HCT116 (cell line): ENCODE data around the gene ANOS1. TPM values are rescaled to one million over a fixed set of nuclear protein-coding genes. Genes with fewer than 3 reads are reported as not detected.

Experiments used
- ATAC-seq: fragments of 200-7000 bp; cut with Tn5 transposase; 2 replicates; pipeline ENCODE4 v1.9.1; 2020; ENCODE audit warnings: mild to moderate bottlenecking, moderate library complexity
- BruUV-seq: library from RNA; stranded (reverse); fragments of 400-500 nt; replicated peaks from 2 replicates; lab custom pipeline; 2021; lab: Mats Ljungman, UMichigan
- CTCF ChIA-PET: fragments of 300-600 bp; sonication (Branson Sonifier 250); formaldehyde crosslinking; loops from one replicate; lab custom pipeline; 2021; ENCODE audit warnings: antibody characterized with exemption; lab: Charles Lee
- POLR2A ChIA-PET: fragments of 300-600, 350-600 bp; sonication (Branson Sonifier 250); formaldehyde crosslinking; loops from one replicate; lab custom pipeline; 2021; ENCODE audit warnings: antibody characterized with exemption; lab: Charles Lee
- RAD21 ChIA-PET, 2 experiments: fragments of 300-600 bp; sonication (Branson Sonifier 250); formaldehyde crosslinking; loops; one replicate each; lab custom pipeline; 2023; ENCODE audit warnings: low total read pairs in 2 of 2; ENCODE audit not compliant: uncharacterized antibody in 2 of 2, unreplicated experiment in 2 of 2, low non-redundant PET in 1 of 2; lab: Charles Lee
- DNase-seq: peaks from one replicate; pipeline ENCODE4 v3.0.0-alpha.2; 2010; ENCODE audit warnings: low read depth, low spot score
- H2AFZ ChIP-seq: fragments of 200-600 bp; shearing (Covaris generic), sonication (generic); 2 replicates; pipeline ENCODE4 v1.6.1; 2017; ENCODE audit warnings: low read depth, mixed run types, mixed read lengths, antibody characterized with exemption, low read length; ENCODE audit not compliant: poor library complexity, severe bottlenecking
- H3K27ac ChIP-seq: 2 replicates; pipeline ENCODE4 v1.5.1; 2012; ENCODE audit warnings: low read depth, low read length
- H3K27me3 ChIP-seq: fragments of 200-600 bp; sonication (generic); 2 replicates; pipeline ENCODE4 v1.6.1; 2016; ENCODE audit warnings: mixed run types, low read length, mixed read lengths; ENCODE audit not compliant: insufficient read depth
- H3K36me3 ChIP-seq, 2 experiments: fragments of 200-500 bp in 1 of 2; fragments of 200-600 bp in 1 of 2; sonication (Bioruptor generic) in 1 of 2; sonication (generic) in 1 of 2; 2 replicates each; pipeline versions ENCODE4 v1.5.1 to v1.6.1; 2014 to 2016; ENCODE audit warnings: low read length in 2 of 2, inconsistent platforms in 1 of 2, mixed read lengths in 1 of 2, mixed run types in 1 of 2; ENCODE audit not compliant: insufficient read depth in 2 of 2, control insufficient read depth in 1 of 2
- H3K4me1 ChIP-seq, 2 experiments: fragments of 200-600 bp in 1 of 2; sonication (generic) in 1 of 2; 2 replicates each; pipeline versions ENCODE4 v1.5.1 to v1.6.1; 2012 to 2017; ENCODE audit warnings: low read length in 2 of 2, inconsistent platforms in 1 of 2, mild to moderate bottlenecking in 1 of 2, mixed read lengths in 1 of 2, mixed run types in 1 of 2, moderate library complexity in 1 of 2; ENCODE audit not compliant: insufficient read depth in 2 of 2, control insufficient read depth in 1 of 2
- H3K4me2 ChIP-seq: fragments of 200-600 bp; sonication (generic); 2 replicates; pipeline ENCODE4 v1.6.1; 2017; ENCODE audit warnings: mixed run types, low read length, mixed read lengths
- H3K4me3 ChIP-seq, 2 experiments: fragments of 200-600 bp in 1 of 2; sonication (generic) in 1 of 2; replicated peaks in 1 of 2; 2 replicates each; pipeline ENCODE4 v1.5.1; 2011 to 2016; ENCODE audit warnings: low read length in 2 of 2, control low read depth in 1 of 2, low read depth in 1 of 2, mild to moderate bottlenecking in 1 of 2, mixed read lengths in 1 of 2, mixed run types in 1 of 2
- H3K79me2 ChIP-seq: fragments of 200-600 bp; sonication (generic); 2 replicates; pipeline ENCODE4 v1.6.1; 2017; ENCODE audit warnings: mild to moderate bottlenecking, mixed run types, low read length, moderate library complexity, mixed read lengths; ENCODE audit not compliant: insufficient read depth
- H3K9ac ChIP-seq: fragments of 200-600 bp; sonication (generic); 2 replicates; pipeline ENCODE4 v1.6.1; 2016; ENCODE audit warnings: low read length, mixed read lengths
- H3K9me2 ChIP-seq: fragments of 200-600 bp; sonication (generic), shearing (Covaris generic); 2 replicates; pipeline ENCODE4 v1.6.1; 2017; ENCODE audit warnings: mixed run types, mild to moderate bottlenecking, moderate library complexity; ENCODE audit not compliant: insufficient read depth
- H3K9me3 ChIP-seq, 2 experiments: fragments of 200-500 bp in 1 of 2; fragments of 200-600 bp in 1 of 2; sonication (Bioruptor generic) in 1 of 2; sonication (generic) in 1 of 2; 2 replicates each; pipeline ENCODE4 v1.6.1; 2014 to 2017; ENCODE audit warnings: low read length in 2 of 2, mixed read lengths in 2 of 2, inconsistent platforms in 1 of 2, low read depth in 1 of 2, mild to moderate bottlenecking in 1 of 2, mixed run types in 1 of 2, moderate library complexity in 1 of 2; ENCODE audit not compliant: control insufficient read depth in 1 of 2, insufficient read depth in 1 of 2
- H4K20me1 ChIP-seq: fragments of 200-600 bp; sonication (generic), shearing (Covaris generic); 2 replicates; pipeline ENCODE4 v1.6.1; 2017; ENCODE audit warnings: mixed run types, mild to moderate bottlenecking, moderate library complexity; ENCODE audit not compliant: insufficient read depth
- ATF3 ChIP-seq: IDR thresholded peaks from 2 replicates; pipeline ENCODE4 v1.6.1; 2012
- CBX3 ChIP-seq: IDR thresholded peaks from 2 replicates; pipeline ENCODE4 v1.6.1; 2012; ENCODE audit warnings: low read depth
- CEBPB ChIP-seq: IDR thresholded peaks from 2 replicates; pipeline ENCODE4 v1.6.1; 2012; ENCODE audit warnings: low read depth
- EGR1 ChIP-seq: IDR thresholded peaks from 2 replicates; pipeline ENCODE4 v1.6.1; 2012; ENCODE audit warnings: low read depth
- EZH2 ChIP-seq: fragments of 200-600 bp; sonication (generic); IDR thresholded peaks from 2 replicates; pipeline ENCODE4 v1.6.1; 2017; ENCODE audit warnings: antibody characterized with exemption, mixed run types
- JUND ChIP-seq: IDR thresholded peaks from 2 replicates; pipeline ENCODE4 v1.6.1; 2012
- MAX ChIP-seq: IDR thresholded peaks from 2 replicates; pipeline ENCODE4 v1.6.1; 2012
- RAD21 ChIP-seq: IDR thresholded peaks from 2 replicates; pipeline ENCODE4 v1.6.1; 2012; ENCODE audit warnings: low read depth, mild to moderate bottlenecking
- REST ChIP-seq: IDR thresholded peaks from 2 replicates; pipeline ENCODE4 v1.6.1; 2012; ENCODE audit warnings: low read depth
- SIN3A ChIP-seq: IDR thresholded peaks from 2 replicates; pipeline ENCODE4 v1.6.1; 2012; ENCODE audit warnings: low read depth
- ZBTB33 ChIP-seq: IDR thresholded peaks from 2 replicates; pipeline ENCODE4 v1.6.1; 2011; ENCODE audit warnings: mild to moderate bottlenecking, low read length, moderate library complexity; ENCODE audit not compliant: insufficient replicate concordance; ENCODE audit errors: extremely low read depth
- intact Hi-C: fragments of 100-400 bp; cut with micrococcal nuclease; formaldehyde crosslinking; loops from 2 replicates; pipeline ENCODE4 v1.10.0; 2022
- total RNA-seq: library from RNA; stranded (reverse); gene quantifications from one replicate; pipeline ENCODE4 v1.2.1, GENCODE V29; 2021; ENCODE audit not compliant: unreplicated experiment

The ANOS1 gene
- total RNA-seq, 1 experiment from 2014 or later = 0.12 TPM

GRCh38 chrX:8632924-8633323, 99.0 kb downstream of the ANOS1 start:
- ChIA-PET RAD21 (no interaction called here), POLR2A (no interaction called here), CTCF (no interaction called here)
- no peak overlapping the region for H3K9ac ChIP-seq
- ATAC-seq (no peak), DNase-seq (no peak)
- no peaks in the 10 kb centered on the region for H3K27me3 ChIP-seq
- H3K36me3 ChIP-seq = no peaks in the 10 kb centered on the region
- intact Hi-C loops = no loop called here
- no peaks in the 10 kb centered on the region for H3K4me1 ChIP-seq
- no peaks in the 10 kb centered on the region for H3K79me2 ChIP-seq
- no peak overlapping the region for H3K4me3 ChIP-seq
- no peak overlapping the region for H3K4me2 ChIP-seq
- H2AFZ ChIP-seq = no peak overlapping the region
- no peaks in the 10 kb centered on the region for H4K20me1 ChIP-seq
- no peaks in the 10 kb centered on the region for H3K9me3 ChIP-seq
- no TSS peak for BruUV-seq
- TF ChIP-seq RAD21 (no peak), MAX (no peak), CEBPB (no peak), EZH2 (no peak), ATF3 (no peak), ZBTB33 (no peak), EGR1 (no peak), SIN3A (no peak), CBX3 (no peak), JUND (no peak), REST (no peak)
- H3K9me2 ChIP-seq = no peaks in the 10 kb centered on the region
- H3K27ac ChIP-seq = no peak overlapping the region
